NAMALWA (cell line): ENCODE data around the gene PPP6R1.
"Not testable (repeated sequence)": the region's sequence is repeated elsewhere in the genome, so short reads cannot be mapped to it uniquely, and the experiment has no call there.

Experiments used
- DNase-seq: peaks from one replicate; pipeline ENCODE4 v3.0.0-alpha.2; 2015; ENCODE audit warnings: low spot score

Gene PPP6R1

DNA sequence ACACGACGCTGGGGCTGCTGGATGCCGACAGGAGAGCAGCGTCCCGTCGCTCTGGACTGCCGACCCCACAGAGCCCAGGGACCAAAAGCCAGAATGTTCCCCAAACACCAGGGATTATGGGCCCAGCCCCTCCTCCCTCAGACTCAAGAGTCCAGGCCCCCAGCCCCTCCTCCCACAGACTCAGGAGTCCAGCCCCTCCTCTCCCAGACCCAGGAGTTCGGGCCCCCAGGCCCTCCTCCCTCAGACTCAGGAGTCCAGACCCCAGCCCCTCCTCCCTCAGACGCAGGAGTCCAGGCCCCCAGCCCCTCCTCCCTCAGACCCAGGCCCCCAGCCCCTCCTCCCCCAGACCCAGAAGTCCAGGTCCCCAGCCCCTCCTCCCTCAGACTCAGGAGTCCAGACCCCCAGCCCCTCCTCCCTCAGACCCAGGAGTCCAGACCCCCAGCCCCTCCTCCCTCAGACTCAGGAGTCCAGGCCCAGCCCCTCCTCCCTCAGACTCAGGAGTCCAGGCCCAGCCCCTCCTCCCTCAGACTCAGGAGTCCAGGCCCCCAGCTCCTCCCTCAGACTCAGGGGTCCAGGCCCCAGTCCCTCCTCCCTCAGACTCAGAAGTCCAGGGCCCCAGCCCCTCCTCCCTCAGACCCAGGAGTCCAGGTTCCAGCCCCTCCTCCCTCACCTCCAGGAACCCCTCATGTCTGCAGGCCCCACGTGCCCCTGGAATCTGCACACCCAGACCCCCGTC, 34.0 kb downstream of the PPP6R1 start:
- not testable (repeated sequence) for DNase-seq

DNA sequence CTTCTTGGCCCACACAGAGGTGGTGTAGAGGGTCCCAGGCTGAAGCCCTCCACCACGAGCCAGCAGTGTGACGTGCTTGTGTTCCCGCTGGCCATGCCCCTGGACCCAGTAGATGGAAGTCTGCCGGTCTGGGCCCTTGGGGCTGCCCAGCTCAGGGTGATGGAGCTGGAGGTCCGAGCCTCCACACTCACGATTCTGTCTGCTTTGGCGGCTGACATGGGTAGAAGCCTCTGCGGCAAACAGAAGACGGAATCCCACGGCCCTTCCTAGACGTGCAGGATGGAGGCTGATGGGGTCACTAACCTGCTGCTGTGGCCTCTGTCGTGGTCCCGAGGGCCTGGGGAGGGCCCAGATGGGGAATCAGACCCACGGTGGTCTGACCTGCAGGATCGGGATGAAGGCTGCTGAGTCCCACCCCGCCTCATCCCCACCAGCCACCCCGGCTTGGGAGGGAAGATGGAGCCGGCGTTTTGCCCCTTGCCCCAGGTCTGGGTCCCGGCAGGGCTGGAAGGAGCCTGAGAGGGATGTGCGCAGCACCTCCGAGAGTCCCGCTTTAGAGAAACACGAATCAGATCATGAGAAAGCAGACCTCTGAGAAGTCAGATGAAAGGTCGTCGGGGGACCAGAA, 34.7 kb downstream of the PPP6R1 start:
- no peak for DNase-seq

DNA sequence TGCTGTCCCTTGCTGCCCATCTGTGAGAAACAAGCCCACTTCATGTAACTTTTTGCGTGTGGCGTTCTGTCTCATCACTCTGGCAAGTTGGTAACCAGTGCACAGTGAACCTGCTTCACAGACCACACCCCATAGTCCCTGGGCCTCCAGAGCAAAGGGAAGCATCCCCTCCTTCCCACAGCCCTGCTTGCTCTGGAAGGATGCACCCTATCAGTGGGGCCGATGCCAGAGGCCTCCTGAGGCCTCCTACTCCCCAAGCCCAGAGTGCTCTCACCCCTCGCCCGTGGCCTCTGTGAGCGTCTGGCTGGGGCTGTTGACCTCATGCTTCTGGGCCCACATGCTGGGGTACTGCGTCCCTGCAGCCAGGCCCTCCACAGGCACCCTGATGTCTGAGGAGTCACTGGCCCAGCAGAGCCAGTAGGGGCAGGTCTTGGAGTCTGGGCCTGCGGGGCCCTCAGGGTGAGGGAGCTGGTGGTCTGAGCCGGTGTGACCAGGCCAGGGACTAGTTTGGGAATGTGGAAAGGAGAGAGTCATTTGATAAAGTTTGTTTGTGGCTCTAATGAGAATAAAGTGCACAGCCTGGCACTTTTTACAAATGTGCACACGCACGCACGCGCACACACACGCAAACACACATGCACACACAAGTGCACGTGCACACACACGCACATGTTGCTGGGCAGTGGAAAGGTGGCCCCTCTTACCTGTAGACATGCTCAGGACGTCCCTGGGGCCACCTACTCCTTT, 35.4 kb downstream of the PPP6R1 start:
- DNase-seq: no peak

DNA sequence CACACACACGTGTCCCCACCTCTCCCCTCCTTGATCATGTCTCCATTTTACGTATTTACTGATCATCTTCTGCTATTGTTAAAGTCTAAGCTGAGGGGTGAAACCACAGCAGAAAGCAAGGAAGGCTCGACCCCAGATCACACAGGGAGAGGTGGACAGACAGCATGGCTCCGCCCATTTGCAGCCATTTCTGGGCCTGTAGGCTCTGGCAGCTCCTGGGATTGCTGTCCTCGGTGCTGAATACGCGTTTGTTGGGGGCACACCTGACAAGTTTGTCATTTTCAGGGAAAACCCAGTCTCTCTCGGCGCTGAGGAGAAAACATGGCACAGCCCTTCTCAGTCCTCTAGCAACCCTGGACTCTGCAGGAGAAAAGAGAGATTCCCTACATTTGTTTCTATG, 38.3 kb downstream of the PPP6R1 start:
- no peak for DNase-seq

DNA sequence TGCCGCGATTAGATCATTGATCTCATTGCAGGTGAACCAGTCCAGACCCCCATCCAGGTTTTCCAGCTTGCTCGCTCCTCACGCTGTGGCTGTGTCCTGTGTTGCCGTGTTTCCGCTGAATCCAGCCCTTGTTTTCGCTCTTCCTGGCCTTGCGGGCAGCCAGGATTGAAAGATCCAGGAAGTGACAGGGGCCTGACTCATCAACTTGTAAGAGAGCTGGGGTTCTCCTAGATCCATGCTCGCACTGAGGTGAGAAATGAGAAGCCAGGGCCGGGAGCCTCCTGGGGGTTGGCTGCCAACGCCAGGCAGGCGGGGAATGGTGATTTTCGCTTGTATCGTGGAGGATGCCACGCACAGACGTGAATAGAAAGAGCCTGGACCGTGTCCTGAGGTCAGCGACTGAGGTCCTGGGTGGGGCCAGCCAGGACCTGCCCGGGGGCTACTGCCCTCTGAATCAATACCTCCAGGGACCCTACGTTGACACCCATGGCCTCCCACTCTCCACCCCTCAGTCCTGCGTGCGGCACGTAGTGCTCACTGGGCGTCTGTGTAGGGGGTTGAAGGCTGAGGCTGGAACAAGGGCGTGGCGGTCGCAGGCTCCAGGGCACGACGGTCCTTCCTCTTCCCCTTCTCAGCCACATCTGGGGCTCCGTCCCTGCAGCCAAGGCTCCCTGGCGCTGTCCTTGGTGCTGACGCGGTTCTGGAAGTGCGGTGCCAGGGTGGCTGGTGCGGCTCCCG, 42.2 kb downstream of the PPP6R1 start:
- DNase-seq: peak; percentile 45

DNA sequence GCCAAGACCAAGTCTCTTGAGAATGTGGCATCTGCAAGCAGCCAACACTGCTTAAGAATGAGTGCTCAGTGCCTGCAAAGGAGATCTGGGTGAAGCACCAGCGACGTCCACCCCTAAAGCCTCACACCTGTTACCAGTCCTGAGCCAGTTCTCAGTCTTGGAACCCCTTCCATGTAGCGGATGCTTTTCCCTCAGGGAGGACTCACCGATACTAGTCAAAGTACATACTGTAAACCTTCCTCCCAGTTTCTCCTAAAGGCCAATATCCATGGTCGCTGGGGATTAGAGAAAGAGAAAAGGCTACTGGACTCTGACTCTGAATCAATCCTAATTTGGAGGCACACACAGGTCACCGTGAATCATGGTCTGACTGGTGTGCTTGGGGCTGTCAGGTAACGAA, 45.3 kb downstream of the PPP6R1 start:
- no peak for DNase-seq

DNA sequence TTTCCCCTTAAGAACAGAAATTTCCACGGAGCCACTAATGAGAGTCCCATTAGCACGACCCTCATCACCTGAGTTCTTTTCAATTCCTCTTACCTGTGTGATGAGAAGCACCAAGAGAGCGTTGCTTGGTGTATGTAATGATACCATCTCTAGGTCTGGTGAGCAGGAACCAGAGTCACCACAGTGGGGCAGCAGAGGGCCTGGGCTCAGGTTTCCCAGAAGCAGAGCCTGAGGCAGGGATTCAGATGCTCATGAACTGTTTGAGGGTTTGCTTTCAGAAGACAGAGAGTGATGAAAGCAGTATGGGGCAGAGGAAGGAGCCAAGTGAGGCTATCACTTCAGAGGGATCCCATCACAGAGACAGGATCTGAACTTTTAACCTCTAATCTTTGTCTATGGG, 46.4 kb downstream of the PPP6R1 start:
- DNase-seq: peak; percentile 81

DNA sequence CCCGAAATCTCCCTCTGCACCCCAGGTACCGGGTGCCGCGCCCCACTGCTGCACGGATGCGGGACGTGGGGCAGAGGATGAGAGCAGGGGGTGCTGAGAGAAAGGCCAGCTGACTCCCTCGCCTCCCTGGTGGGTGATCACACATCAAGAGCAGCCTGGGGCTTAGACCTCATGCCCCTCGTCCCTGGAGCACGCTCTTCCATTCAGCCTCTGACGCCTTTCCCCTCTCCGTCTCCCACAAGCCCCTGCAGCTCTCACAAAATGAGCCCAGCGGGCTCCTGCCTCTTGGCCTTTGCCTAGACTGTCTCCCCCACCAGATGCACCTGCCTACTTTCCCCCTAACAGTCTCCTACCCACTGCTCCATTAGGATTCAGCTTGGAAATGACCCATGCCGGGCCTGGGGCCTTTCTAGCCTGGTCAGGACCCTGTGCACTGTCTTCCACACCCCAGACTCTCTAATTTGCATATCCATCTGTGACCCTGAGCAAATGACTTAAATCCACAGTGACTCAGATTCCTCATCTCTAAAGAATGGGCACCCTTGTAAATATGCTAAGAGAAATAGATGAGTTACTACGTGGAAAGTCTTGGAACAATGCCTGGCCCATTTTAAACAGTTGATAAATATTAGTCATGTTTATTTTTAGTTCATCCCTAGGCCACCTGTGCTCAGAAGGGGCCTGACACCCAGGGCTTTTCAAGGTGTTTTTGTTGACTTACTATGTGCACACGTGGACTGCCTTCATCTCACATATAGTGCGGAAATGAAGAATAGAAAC, 48.9 kb downstream of the PPP6R1 start:
- DNase-seq: no peak

DNA sequence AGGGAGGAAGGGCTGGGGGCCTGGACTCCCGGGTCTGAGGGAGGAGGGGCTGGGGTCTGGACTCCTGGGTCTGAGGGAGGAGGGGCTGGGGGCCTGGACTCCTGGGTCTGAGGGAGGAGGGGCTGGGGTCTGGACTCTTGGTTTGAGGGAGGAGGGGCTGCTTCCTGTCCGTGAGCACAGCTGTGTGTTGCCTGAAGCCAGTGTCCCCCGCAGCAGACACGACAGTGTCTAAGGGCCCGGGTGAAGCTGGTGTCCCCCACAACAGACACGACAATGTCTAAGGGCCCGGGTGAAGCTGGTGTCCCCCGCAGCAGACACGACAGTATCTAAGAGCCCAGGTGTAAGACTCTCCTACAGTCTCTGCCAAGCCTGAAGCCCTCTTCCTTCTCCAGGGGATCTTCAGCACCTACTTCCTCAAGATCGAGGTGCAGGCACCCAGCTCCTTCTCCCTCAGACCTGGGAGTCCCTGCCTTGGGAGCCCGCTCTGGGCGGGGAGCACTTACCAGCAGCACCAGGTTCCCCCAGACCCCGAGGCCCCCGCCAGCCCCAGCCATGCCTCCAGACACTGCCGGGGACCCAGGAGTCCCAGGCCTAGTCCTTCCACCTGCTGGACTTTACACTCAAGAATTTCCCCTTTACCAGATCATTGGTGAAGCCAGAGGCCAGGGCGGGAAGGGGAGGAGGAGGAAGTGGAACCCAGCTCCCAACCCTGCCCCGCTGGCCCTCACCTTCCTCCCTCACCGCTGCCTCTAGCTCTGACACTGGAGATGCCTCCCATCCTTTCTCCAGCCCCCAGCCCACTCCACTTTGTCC, 49.7 kb downstream of the PPP6R1 start, which contains the start of gene PTPRH:
Gene PTPRH (minus strand): TSS at position 622 of the 813 bp plus-strand sequence. CDS start 68 bp downstream, at position 554.
- DNase-seq: no peak

DNA sequence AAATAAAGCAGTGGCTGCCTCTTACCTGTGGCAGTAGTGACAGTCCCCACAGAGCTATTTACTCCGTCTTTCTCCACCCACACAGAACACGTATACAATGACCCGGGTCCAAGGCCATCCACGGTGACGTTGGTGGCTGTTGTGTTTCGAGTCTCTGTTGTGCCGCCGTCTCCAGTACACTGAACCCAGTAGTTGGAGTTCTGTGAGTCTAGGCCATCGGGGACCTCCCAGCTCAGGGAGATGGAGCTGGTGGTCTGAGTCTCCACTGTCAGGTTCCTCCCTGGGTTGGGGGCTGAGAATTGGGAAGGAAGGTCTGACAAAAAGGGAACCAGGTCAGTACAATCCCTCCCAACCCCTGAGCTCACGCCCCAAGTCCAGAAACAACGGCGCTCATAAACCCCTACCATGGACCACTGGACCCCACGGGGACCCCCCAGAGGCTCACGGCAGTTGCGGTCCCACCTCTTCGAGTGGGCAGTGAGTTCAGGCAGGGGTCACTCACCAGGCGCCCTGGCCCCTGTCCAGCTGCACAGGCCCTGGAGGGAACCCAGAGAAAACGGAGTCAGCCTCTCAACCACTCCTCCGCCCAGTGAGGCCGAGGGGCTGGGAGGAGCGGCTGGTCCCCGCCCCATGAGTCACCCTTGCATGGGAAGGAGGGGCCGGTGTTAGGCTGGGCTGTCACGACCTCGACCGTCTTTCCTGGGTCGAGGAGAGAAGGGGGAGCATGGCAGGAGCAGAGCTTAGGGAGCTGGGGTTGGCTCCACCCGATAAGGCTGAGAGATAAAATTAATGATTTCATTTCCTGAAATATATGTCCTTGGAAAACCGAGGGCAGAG, 51.9 kb downstream of the PPP6R1 start:
- no peak for DNase-seq

DNA sequence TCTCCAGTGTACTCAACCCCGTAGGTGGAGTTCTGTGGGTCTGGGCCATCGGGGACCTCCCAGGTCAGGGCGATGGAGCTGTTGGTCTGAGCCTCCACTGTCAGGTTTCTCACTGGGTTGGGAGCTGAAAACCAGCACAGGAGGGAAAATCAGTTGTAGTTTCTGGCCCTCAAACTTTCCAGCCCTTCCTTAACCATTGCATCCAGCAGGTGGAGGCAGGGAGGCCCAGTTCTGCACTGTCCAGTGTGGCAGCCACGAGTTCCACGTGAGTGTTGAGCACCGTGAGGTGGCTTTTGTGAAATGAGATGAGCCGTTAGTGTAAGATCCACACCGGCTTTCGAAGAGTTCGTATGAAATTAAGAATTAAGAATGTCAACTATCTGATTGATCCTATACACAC, 56.6 kb downstream of the PPP6R1 start:
- not testable (repeated sequence) for DNase-seq

DNA sequence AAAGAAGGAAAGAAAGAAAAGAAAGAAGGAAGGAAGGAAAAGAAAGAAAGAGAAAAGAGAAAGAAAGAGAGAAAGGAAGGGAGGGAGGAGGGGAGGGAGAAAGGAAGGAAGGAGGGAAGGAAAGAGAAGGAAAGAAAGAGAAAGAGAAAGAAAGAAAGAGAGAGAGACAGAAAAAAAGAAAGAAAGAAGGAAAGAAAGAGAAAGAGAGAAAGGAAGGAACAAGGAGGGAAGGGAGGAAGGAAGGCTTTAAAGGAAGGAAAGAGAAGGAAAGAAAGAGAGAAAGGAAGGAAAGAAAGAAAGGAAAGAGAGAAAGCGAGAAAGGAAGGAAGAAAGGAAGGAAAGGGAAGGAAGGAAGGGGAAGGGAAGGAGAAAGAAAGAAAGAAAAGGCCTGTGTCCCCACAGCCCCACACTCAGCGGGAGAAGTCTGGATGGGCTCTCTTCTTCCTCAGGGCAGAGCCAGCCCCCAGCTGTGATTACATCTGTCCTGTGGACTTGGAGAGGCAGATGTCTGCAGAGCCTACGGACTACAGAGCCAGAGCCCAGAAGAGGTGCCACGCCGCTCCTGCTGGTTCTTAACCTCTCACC, 59.1 kb downstream of the PPP6R1 start:
- no peak for DNase-seq

DNA sequence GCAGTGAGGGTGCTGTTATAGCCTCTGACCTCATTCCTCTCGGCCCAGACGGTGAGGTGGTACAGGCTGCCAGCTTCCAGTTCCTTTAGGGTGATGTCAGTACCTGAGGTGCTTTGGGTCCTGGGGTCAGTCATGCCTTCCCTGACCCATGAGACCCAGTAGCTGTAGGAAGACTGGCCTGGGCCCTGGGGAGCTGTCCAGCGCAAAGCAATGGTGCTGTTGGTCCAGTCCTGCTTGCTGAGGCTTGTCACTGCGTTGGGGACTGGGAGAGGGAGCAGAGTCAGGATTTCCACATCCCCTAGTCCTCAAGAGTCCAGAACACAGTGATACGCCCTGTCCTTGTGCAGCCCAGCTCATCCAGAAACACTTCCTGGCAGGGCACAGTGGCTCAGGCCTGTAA, 60.2 kb downstream of the PPP6R1 start:
- no peak for DNase-seq

DNA sequence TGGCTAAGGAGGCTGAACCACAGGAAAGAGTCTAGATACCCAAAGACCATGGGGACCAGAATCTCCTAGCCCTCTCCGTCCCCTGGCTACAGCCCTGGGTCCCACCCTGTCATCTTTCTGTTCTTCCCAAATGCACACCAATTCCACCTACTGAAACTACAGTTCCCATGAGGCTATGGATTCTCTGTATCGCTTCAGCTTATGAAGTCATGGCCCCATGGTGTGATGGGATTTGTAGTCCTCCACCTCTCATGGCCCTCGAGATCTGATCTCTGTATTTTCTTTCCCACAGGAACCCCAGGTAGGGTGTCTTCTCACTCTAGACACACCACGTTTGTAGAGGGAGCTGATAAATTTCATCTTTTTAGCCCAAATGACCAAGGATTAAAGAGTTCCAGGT, 61.3 kb downstream of the PPP6R1 start:
- peak; percentile 77 for DNase-seq

DNA sequence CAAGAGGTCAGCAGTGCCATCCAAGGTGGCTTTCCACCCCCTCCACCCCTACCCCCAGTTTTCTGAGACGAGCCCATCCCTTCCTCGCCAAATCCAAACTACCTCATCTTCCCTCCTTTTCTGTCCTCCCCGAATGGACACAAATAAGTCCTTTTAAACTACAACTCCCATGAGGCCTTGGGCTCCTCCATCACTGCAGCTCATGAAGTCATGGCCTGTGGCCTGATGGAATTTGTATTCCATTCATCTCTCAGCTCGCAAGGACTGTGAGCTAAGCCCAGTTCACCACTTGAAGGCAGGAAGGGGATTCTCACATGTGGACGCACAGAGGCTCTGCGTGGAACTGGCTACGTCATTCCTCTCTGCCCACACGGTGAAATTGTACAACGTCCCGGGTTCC, 62.0 kb downstream of the PPP6R1 start:
- peak; percentile 51 for DNase-seq

DNA sequence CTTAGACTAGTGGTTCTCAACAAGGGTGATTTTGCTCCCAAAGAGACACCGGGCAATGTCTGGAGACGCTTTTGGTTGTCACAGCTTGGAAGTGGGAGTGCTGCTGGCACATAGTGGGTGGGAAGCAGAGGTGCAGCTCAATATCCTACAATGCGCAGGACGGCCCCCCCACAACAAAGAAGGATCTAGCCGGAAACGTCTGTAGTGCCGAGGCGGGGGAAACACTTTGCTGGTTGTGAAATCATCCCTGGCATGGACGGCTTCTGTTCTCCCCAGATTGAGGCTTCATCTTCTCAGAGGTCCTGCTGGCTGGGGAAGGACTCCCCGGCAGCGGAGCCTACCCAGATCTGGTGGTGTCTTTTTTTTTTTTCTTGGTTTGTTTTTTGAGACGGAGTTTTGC, 65.3 kb downstream of the PPP6R1 start:
- no peak for DNase-seq

DNA sequence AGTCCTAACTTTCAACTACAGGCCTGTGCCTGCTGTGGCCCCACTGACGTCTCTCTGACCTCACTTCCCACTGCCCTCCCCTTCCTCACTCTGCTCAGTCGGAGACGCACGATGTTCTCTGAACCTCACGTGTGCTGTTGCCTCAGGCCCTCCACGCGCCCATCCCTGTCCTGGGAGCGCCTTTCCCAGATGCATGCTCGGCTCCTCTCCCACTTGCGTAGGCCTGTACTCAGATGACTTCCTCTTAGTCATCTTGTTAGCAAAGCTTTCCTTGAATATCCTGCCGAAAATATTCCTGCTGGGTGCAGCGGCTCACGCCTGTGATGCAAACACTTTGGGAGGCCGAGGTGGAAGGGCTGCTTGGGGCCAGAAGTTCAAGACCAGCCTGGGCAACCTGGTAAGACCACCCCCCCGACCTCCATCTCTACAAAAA, 69.4 kb downstream of the PPP6R1 start:
- DNase-seq: no peak

DNA sequence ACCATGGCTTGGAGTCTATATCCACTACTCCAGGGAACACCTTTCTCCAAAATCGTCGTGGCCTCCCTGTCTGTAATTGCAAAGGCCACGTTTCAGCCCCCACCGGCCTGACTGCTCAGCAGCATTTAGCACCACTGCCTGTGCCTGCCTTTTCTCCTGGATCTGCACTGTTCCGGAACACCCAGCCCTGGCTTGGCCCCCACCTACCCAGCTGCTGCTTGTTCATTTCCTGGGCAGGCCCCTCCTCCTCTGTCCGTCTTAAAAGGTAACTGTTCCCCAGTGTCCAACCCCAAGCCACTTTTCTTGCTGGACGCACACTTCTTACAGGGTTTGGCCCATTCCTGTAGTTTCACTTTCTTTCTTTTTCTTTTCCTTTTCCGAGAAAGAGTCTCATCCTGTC, 70.2 kb downstream of the PPP6R1 start:
- no peak for DNase-seq

DNA sequence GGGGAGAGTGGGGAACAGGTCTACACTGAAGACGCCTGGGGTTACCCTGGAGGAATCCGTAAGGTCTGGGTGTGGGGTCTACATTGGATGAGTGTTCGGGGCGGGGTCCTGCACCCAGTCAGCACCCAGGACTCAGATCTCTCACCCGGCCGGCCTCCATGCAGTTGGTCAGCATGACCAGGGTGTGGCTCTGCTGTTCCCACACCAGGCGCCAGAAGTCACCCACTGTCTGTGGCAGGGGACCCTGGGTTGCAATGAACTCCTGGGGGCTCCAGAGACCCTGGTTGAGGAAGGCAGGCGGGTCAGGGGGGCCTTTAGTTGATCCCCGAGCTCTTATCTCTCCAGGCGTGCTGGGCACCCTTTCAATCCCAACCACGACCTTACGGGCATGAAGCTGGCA, 72.7 kb downstream of the PPP6R1 start:
- no peak for DNase-seq
